Neural cell (in vitro differentiated cells): ENCODE data around the gene PLEKHG3.

Source experiments
- POLR2AphosphoS5 ChIP-seq: IDR thresholded peaks from 2 replicates; pipeline ENCODE4 v1.6.1; 2012
- RAD21 ChIP-seq: fragments of 450-650 bp; conservative IDR thresholded peaks from 2 replicates; pipeline ENCODE4 v1.6.1; 2014; ENCODE audit warnings: antibody characterized with exemption, mild to moderate bottlenecking, moderate library complexity
- SMC3 ChIP-seq: fragments of 450-650 bp; conservative IDR thresholded peaks from 2 replicates; pipeline ENCODE4 v1.6.1; 2014; ENCODE audit warnings: antibody characterized with exemption, mild to moderate bottlenecking, moderate library complexity; ENCODE audit not compliant: poor library complexity
- TF ChIP-seq, protein P1 (sequence below): fragments of 450-650 bp; IDR thresholded peaks from 2 replicates; pipeline ENCODE4 v1.5.1; 2014; ENCODE audit warnings: antibody characterized with exemption, mild to moderate bottlenecking, moderate library complexity; ENCODE audit not compliant: poor library complexity, severe bottlenecking
- TF ChIP-seq, protein P2 (sequence below): IDR thresholded peaks from 2 replicates; pipeline ENCODE4 v1.6.1; 2012; ENCODE audit warnings: borderline replicate concordance

DNA sequence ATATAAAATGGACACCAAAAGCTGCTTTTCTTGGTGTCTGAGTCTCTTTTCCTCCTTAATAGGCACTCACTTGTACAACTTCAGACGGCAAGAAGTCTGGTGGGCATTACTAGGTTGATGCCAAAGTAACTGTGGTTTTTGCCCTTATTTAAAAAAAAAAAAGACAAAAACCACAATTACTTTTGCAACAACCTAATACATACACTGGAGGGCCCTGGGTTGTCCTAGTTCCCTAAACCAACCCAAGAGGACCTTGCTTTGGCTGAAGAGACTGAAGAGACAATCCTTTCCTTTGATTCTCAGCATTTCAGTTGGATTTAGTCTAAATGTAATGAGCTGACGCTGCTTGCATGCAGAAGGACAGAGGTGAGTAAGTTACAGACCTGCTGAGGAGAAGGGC, 16.2 kb upstream of the PLEKHG3 start:
- TF ChIP-seq, protein P1, sequence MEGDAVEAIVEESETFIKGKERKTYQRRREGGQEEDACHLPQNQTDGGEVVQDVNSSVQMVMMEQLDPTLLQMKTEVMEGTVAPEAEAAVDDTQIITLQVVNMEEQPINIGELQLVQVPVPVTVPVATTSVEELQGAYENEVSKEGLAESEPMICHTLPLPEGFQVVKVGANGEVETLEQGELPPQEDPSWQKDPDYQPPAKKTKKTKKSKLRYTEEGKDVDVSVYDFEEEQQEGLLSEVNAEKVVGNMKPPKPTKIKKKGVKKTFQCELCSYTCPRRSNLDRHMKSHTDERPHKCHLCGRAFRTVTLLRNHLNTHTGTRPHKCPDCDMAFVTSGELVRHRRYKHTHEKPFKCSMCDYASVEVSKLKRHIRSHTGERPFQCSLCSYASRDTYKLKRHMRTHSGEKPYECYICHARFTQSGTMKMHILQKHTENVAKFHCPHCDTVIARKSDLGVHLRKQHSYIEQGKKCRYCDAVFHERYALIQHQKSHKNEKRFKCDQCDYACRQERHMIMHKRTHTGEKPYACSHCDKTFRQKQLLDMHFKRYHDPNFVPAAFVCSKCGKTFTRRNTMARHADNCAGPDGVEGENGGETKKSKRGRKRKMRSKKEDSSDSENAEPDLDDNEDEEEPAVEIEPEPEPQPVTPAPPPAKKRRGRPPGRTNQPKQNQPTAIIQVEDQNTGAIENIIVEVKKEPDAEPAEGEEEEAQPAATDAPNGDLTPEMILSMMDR: no peak
- TF ChIP-seq POLR2AphosphoS5 (no peak), SMC3 (no peak), RAD21 (no peak)
- TF ChIP-seq, protein P2, sequence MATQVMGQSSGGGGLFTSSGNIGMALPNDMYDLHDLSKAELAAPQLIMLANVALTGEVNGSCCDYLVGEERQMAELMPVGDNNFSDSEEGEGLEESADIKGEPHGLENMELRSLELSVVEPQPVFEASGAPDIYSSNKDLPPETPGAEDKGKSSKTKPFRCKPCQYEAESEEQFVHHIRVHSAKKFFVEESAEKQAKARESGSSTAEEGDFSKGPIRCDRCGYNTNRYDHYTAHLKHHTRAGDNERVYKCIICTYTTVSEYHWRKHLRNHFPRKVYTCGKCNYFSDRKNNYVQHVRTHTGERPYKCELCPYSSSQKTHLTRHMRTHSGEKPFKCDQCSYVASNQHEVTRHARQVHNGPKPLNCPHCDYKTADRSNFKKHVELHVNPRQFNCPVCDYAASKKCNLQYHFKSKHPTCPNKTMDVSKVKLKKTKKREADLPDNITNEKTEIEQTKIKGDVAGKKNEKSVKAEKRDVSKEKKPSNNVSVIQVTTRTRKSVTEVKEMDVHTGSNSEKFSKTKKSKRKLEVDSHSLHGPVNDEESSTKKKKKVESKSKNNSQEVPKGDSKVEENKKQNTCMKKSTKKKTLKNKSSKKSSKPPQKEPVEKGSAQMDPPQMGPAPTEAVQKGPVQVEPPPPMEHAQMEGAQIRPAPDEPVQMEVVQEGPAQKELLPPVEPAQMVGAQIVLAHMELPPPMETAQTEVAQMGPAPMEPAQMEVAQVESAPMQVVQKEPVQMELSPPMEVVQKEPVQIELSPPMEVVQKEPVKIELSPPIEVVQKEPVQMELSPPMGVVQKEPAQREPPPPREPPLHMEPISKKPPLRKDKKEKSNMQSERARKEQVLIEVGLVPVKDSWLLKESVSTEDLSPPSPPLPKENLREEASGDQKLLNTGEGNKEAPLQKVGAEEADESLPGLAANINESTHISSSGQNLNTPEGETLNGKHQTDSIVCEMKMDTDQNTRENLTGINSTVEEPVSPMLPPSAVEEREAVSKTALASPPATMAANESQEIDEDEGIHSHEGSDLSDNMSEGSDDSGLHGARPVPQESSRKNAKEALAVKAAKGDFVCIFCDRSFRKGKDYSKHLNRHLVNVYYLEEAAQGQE: no peak
